Urothelium cell line (cell line): Measurements from ENCODE around the gene MYMX.

Source experiments
- DNase-seq: peaks from one replicate; pipeline ENCODE4 v3.0.0; 2011; ENCODE audit warnings: low spot score, mixed read lengths
- FAIRE-seq: peaks from 2 replicates; lab custom pipeline; 2011; peaks lifted over from hg19 to GRCh38; lab: Jason Lieb, UNC

MYMX gene

DNA sequence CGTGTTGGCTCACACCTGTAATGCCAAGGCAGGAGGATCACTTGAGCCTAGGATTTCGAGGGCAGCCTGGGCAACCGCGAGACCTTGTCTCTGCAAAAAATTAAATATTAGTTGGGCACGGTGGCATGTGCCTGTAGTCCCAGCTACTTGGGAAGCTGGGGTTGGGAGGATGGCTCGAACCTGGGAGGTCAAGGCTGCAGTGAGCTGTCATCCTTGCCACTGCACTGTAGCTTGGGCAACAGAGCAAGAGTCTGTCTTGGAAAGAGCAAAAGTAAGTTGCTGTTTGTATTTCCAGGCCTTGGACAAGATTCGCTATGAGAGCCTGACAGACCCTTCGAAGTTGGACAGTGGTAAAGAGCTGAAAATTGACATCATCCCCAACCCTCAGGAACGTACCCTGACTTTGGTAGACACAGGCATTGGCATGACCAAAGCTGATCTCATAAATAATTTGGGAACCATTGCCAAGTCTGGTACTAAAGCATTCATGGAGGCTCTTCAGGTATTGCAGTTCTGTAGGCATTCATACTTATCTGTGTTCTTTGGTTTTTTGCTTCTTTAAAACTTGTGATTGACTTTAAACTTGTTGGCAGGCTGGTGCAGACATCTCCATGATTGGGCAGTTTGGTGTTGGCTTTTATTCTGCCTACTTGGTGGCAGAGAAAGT lies 32.5 kb downstream of the MYMX start:
- DNase-seq (no peak), FAIRE-seq (no peak)

DNA sequence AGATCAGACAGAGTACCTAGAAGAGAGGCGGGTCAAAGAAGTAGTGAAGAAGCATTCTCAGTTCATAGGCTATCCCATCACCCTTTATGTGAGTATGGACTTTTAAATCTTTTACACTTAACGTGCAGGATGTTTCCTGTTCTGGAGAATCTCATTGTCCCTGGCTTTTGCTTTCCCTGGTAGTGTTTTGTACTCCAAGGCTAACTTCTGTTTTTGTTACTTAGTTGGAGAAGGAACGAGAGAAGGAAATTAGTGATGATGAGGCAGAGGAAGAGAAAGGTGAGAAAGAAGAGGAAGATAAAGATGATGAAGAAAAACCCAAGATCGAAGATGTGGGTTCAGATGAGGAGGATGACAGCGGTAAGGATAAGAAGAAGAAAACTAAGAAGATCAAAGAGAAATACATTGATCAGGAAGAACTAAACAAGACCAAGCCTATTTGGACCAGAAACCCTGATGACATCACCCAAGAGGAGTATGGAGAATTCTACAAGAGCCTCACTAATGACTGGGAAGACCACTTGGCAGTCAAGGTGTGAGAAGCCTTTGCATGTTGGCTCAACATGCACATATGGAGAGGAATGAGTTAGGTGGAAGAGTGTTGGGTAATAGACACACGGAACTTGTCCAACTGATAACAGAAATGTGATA lies 33.5 kb downstream of the MYMX start:
- no peak for FAIRE-seq
- DNase-seq = no peak

DNA sequence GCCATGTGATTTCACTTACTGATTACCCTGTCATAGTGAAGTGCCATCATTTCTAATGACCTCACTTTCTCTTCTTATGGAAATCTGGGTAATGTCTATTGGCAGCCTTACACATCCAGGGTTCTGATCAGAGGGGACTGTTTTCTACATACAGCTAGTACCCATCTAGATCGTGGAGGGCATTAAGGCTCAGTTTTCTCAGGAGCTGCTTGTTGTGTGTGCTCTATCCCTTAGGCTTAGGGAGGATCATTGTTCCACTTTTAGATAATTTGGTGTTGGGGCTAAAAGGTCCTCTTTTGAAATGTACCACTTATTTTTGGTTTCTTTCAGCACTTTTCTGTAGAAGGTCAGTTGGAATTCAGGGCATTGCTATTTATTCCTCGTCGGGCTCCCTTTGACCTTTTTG lies 34.0 kb downstream of the MYMX start:
- DNase-seq (no peak), FAIRE-seq (no peak)

DNA sequence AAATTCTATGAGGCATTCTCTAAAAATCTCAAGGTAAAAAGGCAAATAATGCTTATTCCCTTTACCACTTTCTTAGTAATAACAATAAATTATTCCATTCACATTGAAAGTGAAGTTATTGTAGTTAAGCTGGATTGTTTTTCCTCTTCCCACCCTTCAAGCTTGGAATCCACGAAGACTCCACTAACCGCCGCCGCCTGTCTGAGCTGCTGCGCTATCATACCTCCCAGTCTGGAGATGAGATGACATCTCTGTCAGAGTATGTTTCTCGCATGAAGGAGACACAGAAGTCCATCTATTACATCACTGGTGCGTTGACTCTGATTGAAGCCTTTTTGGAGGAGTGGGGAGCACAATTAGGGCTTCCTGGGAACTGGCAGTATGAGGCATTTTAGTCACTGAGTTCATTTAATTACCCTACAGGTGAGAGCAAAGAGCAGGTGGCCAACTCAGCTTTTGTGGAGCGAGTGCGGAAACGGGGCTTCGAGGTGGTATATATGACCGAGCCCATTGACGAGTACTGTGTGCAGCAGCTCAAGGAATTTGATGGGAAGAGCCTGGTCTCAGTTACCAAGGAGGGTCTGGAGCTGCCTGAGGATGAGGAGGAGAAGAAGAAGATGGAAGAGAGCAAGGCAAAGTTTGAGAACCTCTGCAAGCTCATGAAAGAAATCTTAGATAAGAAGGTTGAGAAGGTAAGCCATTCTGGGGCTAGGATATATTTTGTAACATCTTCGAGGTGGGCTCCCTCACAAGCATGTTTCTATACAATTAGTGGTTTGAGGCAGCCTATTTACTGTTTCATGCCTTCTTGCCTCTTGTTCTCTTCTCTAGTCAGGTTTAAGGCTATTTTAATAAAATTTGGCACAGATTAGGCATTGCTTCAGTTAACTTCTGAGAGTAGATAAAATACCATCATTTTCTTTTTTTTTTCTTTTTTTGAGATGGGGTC lies 35.1 kb downstream of the MYMX start:
- DNase-seq (no peak), FAIRE-seq (no peak)

DNA sequence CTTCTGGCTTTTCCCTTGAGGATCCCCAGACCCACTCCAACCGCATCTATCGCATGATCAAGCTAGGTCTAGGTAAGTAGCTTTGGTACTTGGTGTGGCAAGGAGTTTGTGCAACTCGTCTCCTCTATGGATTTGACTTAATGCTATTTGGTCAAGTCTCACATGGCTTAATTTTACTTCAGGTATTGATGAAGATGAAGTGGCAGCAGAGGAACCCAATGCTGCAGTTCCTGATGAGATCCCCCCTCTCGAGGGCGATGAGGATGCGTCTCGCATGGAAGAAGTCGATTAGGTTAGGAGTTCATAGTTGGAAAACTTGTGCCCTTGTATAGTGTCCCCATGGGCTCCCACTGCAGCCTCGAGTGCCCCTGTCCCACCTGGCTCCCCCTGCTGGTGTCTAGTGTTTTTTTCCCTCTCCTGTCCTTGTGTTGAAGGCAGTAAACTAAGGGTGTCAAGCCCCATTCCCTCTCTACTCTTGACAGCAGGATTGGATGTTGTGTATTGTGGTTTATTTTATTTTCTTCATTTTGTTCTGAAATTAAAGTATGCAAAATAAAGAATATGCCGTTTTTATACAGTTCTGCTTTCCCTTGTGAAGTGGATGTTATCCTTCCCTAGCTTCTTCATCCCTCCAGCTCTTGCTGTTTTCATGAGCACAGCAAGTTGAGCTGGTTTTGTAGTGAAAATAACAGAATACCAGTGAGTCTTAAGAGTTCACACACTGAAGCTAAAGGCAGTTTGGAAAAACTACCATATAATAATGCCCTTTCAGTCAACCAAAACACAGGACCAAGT lies 36.8 kb downstream of the MYMX start:
- no peak for FAIRE-seq
- no peak for DNase-seq

DNA sequence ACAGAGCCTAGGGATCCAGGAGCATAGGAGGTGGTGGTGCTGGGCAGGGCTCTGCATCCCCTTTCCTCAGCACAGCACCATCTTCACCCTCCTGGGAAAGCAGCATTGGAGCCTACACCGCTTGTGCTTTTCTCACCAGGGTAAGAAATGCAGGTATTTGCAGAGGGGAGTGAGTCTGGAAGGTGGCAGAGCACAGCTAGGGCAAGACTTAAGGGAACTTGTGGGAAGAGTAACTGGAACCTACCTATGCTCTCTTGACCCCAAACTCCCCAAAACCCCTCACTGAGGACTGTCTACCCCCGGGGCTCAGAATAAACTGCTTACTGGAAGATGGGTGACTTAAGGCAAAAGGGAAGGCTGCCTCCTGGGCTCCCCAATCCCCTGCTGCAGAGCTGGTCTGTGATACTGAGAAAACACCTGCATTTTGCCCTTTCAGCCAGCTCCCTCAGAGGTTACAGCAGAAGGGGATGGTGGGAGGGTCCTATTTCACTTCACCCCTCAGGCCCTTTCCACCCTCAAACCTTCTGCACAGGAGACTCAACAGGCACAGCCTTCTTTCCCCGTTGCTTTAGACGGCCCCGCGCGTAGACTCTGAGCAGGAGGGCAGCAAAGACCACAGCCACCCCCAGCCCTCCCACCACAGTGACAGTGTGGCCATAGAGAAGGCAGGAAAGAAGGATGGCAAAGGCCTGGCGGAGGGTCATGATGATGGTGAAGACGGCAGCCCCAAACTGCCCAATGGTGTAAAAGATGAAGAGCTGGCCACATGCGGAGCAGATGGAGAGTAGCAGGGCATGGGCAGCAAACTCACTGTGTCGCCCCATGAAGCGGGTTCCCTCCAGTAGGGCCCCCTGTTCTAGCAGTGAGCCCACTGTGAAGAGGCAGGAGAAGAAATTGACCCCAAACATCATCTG lies 37.7 kb downstream of the MYMX start:
- no peak for FAIRE-seq
- no peak for DNase-seq

DNA sequence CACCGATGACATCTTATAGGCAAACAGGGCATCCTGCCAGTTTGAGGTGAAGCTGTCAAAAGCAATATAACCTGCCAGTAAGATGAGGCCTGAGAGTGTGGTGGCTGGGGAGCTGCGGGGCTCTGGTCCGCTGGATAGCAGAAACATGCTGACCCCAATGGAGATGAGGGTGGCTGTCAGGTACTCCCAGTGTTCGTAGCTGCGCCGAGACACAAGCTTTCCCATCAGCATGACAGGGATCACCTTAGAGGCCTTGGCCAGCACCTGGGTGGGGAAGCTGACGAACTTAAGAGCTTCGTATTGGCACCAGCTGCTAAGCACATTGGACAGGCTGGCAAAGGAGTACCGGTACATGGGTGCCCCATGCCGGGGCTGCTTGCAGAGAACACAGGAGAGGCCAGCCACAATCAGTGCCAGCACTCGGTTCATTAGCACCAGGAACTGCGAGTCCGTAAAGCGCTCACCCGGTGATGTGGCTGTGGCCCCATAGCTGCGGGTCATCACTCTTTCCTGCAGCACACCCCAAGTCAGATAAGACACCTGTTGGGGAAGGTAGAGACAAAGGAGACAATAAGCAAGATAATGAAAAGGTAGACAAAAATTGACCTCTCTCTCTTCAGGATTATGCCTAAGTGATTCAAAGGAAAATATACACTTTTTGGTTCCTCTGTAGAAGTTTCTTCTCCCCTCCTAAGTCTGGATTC lies 38.5 kb downstream of the MYMX start:
- no peak for DNase-seq

DNA sequence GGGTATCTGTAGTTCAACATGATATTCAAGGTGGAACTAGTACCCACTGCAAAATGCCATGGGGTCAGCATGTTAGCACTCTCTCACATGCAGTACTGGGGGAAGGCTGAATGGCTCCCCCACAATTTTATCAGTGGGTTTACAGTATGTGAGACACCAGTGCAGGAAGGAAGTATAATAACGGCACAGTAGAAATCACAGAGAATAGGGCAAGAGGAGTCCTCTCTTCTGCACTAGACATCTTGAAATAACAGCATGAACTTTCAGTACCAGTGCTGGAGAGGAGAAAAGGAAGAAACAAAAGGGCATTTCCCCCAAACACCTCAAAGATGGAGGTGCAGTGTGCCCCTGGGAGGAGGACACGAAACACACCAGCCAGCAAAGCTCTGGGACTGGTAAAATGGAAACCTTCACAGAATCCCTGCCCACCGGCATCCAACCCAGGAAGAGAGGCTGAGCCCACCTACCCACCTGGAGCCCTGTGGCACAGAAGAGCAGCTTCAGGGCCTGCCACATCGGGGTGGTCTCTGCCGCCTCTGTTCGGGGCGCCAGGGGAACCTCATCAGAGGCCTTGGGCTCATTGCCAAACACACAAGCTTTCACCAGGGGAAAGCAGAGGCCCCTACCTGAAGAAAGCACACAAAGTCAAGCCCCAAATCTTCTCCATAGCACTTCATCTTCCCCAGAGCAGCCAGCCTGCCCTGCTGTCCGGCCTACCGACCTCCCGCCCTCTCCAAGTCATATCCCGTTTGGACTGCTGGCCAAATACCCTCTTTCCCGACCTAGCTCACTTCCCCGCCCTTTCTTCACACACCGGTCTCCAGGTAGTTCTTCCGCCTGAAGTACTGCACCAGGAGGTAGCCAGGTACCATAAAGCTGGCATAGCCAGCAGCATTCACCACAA lies 39.4 kb downstream of the MYMX start:
- FAIRE-seq = no peak
- no peak for DNase-seq

More for the DNA sequence above, 38.5 kb downstream of the MYMX start:
- no peak for FAIRE-seq

DNA sequence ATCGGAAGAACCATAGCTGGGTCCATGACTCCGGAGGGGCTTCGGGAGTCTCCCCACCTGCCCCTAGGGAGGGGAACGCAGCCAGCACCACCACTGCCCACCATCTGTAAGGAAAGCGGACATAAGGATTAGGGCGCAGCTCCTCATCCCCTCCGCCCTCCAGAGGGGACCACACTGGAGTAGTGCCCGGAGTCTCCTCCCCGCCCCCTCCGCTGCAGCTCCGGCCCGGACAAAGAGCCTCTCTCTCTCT lies 40.0 kb downstream of the MYMX start:
- DNase-seq = no peak
- no peak for FAIRE-seq

DNA sequence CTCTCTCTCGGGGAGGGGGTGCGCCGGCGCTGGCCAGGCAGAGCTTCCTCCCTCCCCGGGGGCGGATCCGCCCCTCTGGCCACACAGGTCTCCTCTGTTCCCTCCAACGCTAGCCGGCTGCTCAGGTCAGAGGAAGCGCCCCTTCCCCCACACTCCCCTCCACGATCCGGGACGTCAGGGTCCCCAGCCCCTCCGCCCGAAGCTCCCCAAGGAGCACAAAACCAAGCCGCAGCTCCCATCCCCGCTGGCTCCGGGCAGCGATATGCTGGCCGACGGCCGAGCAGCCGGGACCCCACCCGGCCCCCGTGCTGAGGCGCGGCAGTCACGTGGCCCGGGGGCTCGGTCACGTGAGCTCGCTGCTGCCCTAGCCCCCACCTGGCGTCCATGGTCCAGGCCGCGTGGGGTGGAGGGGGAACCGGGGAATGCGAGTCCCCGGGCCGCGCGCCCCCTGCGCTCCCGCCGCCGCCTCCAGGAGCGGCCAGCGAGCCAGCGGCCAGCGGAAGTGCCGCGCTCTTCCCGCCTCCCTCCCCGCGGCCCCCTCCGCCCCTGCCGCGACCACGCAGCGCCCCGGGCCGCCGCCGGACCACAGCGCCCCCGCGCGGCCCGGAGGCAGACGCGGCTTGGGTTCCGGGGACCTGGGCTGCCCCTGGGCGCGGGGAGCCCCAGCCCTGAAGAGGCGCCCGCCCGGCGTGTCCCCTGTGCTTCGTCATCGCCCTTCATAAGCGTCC lies 40.5 kb downstream of the MYMX start, which contains the start of gene SLC35B2:
TSS of gene SLC35B2 (minus strand) at position 504 of the 728 bp plus-strand sequence. CDS start at position 386, 118 bp downstream.
- FAIRE-seq (peak; percentile 79), DNase-seq (peak; percentile 87)

DNA sequence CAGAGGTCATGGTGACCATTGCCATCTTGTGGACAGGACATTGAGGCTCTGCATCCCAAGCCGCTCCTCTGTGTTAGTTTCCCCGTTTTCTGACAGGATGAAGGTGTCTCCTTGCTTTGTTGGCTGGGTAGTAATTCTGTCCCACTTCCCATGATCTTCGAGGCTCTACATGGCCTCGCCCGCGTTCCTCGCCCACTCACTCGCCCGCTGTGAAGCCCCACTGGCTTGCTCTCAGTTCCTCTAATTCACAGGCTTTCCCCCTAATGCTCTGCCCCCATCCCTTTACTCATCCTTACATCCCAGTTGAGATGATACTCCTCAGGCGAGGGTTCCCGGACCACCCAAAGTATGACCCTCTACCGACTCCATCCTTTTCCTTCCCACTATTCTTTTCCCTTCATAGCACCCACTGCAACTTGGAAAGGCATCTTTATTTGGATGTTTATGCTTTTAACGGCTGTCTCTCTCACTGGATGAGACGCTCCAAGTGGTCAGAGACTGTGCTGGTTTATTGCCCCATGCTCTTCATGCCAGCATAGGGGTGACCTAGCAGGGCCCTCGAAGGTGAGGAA lies 41.1 kb downstream of the MYMX start:
- DNase-seq (no peak), FAIRE-seq (no peak)

DNA sequence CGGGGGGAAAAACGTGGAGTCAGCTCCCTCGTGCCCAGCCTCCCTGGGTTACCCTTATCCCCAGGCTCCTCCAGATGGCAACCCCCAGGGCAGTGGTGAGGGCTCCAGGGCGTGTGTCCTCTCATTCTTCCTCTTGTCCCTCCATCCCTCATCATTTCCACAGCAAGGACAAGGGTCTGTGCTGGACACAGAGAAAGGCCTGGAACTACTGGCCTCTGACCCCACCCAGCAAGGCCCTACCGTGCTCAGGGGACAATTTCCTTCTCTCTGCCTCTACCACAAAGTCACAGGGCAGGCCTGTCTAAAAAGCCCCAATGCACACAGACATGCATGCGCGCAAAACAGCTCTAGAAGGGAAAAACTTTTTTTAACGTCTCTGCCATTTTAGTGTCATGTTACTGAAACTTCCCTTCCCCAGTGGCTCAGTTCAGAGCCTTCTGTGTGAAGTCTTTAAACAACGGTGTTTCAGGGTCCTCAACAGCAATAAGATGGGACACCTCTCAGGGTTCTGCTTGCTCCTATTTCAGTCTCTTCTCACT lies 41.7 kb downstream of the MYMX start:
- FAIRE-seq (no peak), DNase-seq (no peak)

DNA sequence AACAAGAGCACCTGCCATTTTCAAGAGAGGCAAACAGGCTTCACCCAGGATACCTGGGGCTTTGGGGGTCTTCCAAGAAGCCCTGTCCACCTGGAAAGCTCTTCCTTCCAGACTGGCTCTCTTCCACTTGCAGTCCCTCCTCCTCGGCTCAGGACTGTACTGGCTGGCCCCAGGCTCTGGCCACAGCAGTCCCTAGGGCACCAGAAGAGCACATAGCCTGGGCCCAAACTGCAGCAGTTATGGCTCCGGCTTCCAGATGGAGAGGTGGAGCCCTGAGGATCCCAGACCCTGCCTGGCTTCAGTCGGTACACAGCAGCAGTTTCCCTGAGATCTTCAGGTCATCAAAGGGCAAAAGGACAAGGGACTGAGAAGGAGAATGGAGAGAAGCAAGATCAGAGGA lies 42.2 kb downstream of the MYMX start:
- no peak for DNase-seq
- FAIRE-seq = no peak

DNA sequence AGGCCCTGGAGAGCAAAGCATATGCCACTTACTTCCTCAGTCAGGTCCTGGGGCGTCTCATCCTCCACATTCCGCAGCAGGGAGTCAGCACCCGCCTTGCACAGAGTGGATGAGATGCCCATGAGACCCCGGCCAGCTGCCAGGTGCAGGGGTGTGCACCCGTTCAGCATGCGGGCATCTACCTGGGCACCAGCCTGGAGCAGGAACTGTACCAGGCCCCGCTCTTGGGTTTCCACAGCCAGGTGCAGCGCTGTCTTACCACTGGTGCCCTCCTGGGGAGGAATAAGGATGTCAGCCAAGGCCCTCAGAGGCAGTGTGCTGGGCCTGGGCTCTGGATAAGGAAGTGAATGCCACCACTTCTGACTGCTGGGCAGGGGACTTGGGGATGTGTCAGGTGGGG lies 43.3 kb downstream of the MYMX start:
- DNase-seq (no peak), FAIRE-seq (no peak)

DNA sequence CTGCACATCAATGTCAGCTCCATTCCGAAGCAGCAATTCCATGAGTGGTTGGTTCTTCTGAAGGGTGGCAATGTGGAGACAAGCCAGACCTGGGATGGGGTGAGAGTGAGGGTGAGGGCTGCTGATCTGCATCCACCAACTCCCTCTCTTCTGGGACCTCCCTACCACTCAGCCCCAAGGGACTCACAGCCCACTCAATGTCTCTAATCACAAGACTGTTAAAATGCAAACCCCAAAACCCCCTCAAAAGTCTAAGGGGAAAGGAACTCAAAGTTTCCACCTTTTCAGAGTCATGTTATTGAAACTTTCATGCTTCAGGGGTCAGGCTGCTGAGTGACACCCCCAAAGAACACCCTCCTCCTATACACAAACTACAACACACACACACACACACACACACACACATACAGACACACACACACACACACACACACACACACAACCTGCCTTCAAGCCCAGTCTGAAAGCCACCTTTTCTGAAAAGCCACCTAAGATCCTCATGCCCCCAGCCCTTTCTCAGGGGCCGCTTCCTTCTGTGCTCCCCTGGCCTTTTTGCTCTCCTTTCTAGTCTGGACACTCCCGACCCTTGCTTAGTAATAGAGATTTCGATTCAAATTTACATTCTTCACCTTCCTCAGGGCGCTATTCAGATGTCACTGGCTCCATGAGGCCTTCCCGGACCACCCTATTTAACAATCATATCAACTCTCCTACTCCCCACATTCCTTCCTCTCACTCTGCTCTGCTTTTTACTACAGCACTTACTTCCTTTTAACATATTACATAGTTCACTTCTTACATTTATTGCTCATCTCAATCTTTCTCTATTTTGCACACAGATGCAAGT lies 43.9 kb downstream of the MYMX start:
- FAIRE-seq (no peak), DNase-seq (no peak)

DNA sequence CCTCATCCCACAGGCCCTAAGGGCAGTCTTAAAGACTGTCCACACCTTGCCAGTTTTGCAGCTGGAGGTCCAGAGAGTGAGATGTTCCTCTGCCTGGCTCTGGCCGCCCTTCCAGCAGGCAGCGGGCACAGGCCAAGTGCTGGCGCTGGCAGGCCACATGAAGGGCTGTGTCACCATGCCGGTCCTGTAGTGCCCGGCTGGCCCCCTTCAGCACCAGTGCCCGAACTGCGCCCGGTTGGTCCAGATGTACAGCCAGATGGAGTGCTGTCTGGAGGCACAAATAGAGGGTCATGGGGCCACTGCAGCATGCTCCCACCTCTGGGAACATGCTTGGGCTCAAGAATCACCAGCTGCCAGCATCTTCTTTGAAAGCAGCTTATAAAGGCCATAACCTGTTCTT lies 44.9 kb downstream of the MYMX start:
- no peak for DNase-seq
- no peak for FAIRE-seq
